Body of pancreas (tissue), 4 donors: Measurements from ENCODE around the gene PHAF1. TPM values are rescaled to one million over a fixed set of nuclear protein-coding genes. Genes with fewer than 3 reads are reported as not detected.
"Not testable (repeated sequence)": the region's sequence is repeated elsewhere in the genome, so short reads cannot be mapped to it uniquely, and the experiment has no call there.

Source experiments
- ATAC-seq: fragments of 150-250 bp; one replicate; pipeline ENCODE4 v1.9.1; 2016
- DNase-seq, 4 donors: peaks; one replicate each; pipeline ENCODE4 v3.0.0-alpha.2; 2019
- H3K27ac ChIP-seq, 4 donors: fragments of 200-600 bp; sonication (generic); 1 replicate in 3 of 4; 2 replicates in 1 of 4; pipeline versions ENCODE4 v1.5.1 to v1.6.1; 2016 to 2019; ENCODE audit warnings: mild to moderate bottlenecking in 1 of 4, mixed read lengths in 1 of 4, moderate library complexity in 1 of 4
- H3K27me3 ChIP-seq, 2 donors: fragments of 200-600 bp; sonication (generic); one replicate each; pipeline ENCODE4 v1.6.0; 2016; ENCODE audit warnings: mild to moderate bottlenecking in 1 of 2
- H3K36me3 ChIP-seq, 2 donors: fragments of 200-600 bp; sonication (generic); replicated peaks in 1 of 2; 2 replicates each; pipeline ENCODE4 v1.5.1; 2016; ENCODE audit warnings: low read depth in 2 of 2; ENCODE audit not compliant: insufficient read depth in 1 of 2
- H3K4me1 ChIP-seq: fragments of 200-600 bp; sonication (generic); one replicate; pipeline ENCODE4 v1.6.0; 2016
- H3K4me3 ChIP-seq, 2 donors: fragments of 200-600 bp; sonication (generic); 1 replicate in 1 of 2; 2 replicates in 1 of 2; pipeline ENCODE4 v1.5.1; 2016 to 2019
- H3K9me3 ChIP-seq, 3 donors: fragments of 200-600 bp; sonication (generic); 1 replicate in 2 of 3; 2 replicates in 1 of 3; pipeline ENCODE4 v1.5.1; 2016
- CTCF ChIP-seq, 7 experiments: fragments of 450-650 bp in 4 of 7; fragments of 200-600 bp in 3 of 7; sonication (generic) in 3 of 7; IDR thresholded peaks; one replicate each; pipeline ENCODE4 v1.5.1; 2016 to 2019; ENCODE audit warnings: antibody characterized with exemption in 7 of 7
- POLR2A ChIP-seq, 3 donors: fragments of 450-650 bp; IDR thresholded peaks; one replicate each; pipeline ENCODE4 v1.6.1; 2016; ENCODE audit warnings: antibody characterized with exemption in 3 of 3, mild to moderate bottlenecking in 2 of 3
- WGBS, 2 donors: methylation state at CpG; one replicate each; pipeline ENCODE4 v1.1.5; 2017; 5-methylcytosine and 5-hydroxymethylcytosine counted together
- intact Hi-C: fragments of 100-400 bp; cut with DNase I; formaldehyde crosslinking; loops from one replicate; pipeline ENCODE4 v1.15.1; 2023
- total RNA-seq, 2 donors: library from RNA; depleted of rRNA; stranded (reverse); fragments of >200 nt; gene quantifications; one replicate each; pipeline ENCODE4 v1.1.0, GENCODE V29; 2016

Gene PHAF1
- total RNA-seq, 2 donors from 2014 or later: 7.8 to 18.5 TPM

GRCh38 chr16:67114793-67115192, 5.1 kb downstream of the PHAF1 start:
- H3K36me3 ChIP-seq: no peaks in the 10 kb centered on the region
- H3K9me3 ChIP-seq: no peaks in the 10 kb centered on the region
- H3K27ac ChIP-seq: no peak overlapping the region
- no peak for TF ChIP-seq CTCF (IDR thresholded peaks at IDR 0.05)
- H3K4me1 ChIP-seq: peaks cover 18% of the 10 kb centered on the region
- WGBS, 2 donors: 65% methylated on average over 2 of the region's 2 CpGs
- H3K4me3 ChIP-seq: no peak overlapping the region
- no peaks in the 10 kb centered on the region for H3K27me3 ChIP-seq
- no peak for ATAC-seq
- DNase-seq: no peak
- intact Hi-C loops: no loop called here

- peaks cover 15% of the 10 kb centered on the region for H3K4me1 ChIP-seq
- no peak overlapping the region for H3K27ac ChIP-seq
- no peaks in the 10 kb centered on the region for H3K9me3 ChIP-seq
- WGBS, 2 donors: 81 to 82% methylated on average over 7 of the region's 7 CpGs
- H3K27me3 ChIP-seq: no peaks in the 10 kb centered on the region
- ATAC-seq (no peak), DNase-seq (no peak)
- intact Hi-C loops: no loop called here
- H3K36me3 ChIP-seq: no peaks in the 10 kb centered on the region
- no peak overlapping the region for H3K4me3 ChIP-seq
- TF ChIP-seq CTCF (IDR thresholded peaks at IDR 0.05) (no peak), POLR2A (IDR thresholded peaks at IDR 0.05) (no peak)
Observed at GRCh38 chr16:67115639-67116038, 5.9 kb downstream of the PHAF1 start.

GRCh38 chr16:67116388-67117311, 6.9 kb downstream of the PHAF1 start:
- H3K27ac ChIP-seq: no peak overlapping the region
- ATAC-seq: no peak
- TF ChIP-seq POLR2A (IDR thresholded peaks at IDR 0.05) (no peak), CTCF (IDR thresholded peaks at IDR 0.05) (no peak)

GRCh38 chr16:67117716-67118115, 8.0 kb downstream of the PHAF1 start:
- no peaks in the 10 kb centered on the region for H3K27me3 ChIP-seq
- no peak for TF ChIP-seq CTCF (IDR thresholded peaks at IDR 0.05)
- no peak for TF ChIP-seq POLR2A (IDR thresholded peaks at IDR 0.05)
- H3K36me3 ChIP-seq: peaks cover 0 to 5% of the 10 kb centered on the region in 2 donors
- intact Hi-C loops: no loop called here
- no peak overlapping the region for H3K27ac ChIP-seq
- peaks cover 4% of the 10 kb centered on the region for H3K4me1 ChIP-seq
- 92 to 96% methylated on average over 8 to 9 of the region's 9 CpGs for WGBS, 2 donors
- no peaks in the 10 kb centered on the region for H3K9me3 ChIP-seq
- no peak for DNase-seq
- ATAC-seq: no peak
- no peak overlapping the region for H3K4me3 ChIP-seq

More at GRCh38 chr16:67116388-67117311, 6.9 kb downstream of the PHAF1 start:
- 69 to 80% methylated on average over 12 to 13 of the region's 13 CpGs for WGBS, 2 donors
- H3K27me3 ChIP-seq: no peaks in the 10 kb centered on the region
- intact Hi-C loops: no loop called here
- no peak for DNase-seq
- no peaks in the 10 kb centered on the region for H3K36me3 ChIP-seq
- H3K4me1 ChIP-seq: peaks cover 5% of the 10 kb centered on the region
- no peaks in the 10 kb centered on the region for H3K9me3 ChIP-seq
- H3K4me3 ChIP-seq: no peak overlapping the region

GRCh38 chr16:67120025-67120424, 10.3 kb downstream of the PHAF1 start:
- no peak overlapping the region for H3K4me3 ChIP-seq
- no peaks in the 10 kb centered on the region for H3K4me1 ChIP-seq
- no peak for TF ChIP-seq CTCF (IDR thresholded peaks at IDR 0.05)
- no peak for TF ChIP-seq POLR2A (IDR thresholded peaks at IDR 0.05)
- no peak overlapping the region for H3K27ac ChIP-seq
- no peak for ATAC-seq
- peaks cover 0 to 9% of the 10 kb centered on the region in 2 donors for H3K36me3 ChIP-seq
- H3K9me3 ChIP-seq: no peaks in the 10 kb centered on the region
- no peak for DNase-seq
- no peaks in the 10 kb centered on the region for H3K27me3 ChIP-seq
- 76 to 93% methylated on average over 4 to 5 of the region's 5 CpGs for WGBS, 2 donors
- intact Hi-C loops: no loop called here

- 94 to 100% methylated on average over 5 of the region's 5 CpGs for WGBS, 2 donors
- H3K36me3 ChIP-seq: not testable (repeated sequence)
Observed at GRCh38 chr16:67122799-67123198, 13.1 kb downstream of the PHAF1 start.

More at GRCh38 chr16:67122799-67123198, 13.1 kb downstream of the PHAF1 start:
- intact Hi-C loops, H3K4me1 ChIP-seq, H3K4me3 ChIP-seq, H3K27ac ChIP-seq, ATAC-seq, DNase-seq, H3K9me3 ChIP-seq, H3K27me3 ChIP-seq: not testable (repeated sequence)
